Right ventricle myocardium superior (tissue), 1 donor: ENCODE results near the gene ANGPTL4. TPM values are rescaled to one million over a fixed set of nuclear protein-coding genes. Genes with fewer than 3 reads are reported as not detected.
A peak's percentile ranks its signal among the peaks of the same experiment; 100 is the strongest.
"Not testable (repeated sequence)": the region's sequence is repeated elsewhere in the genome, so short reads cannot be mapped to it uniquely, and the experiment has no call there.

ENCODE experiments used
- ATAC-seq: fragments of 200-7000 bp; cut with Tn5 transposase; one replicate; pipeline ENCODE4 v1.9.1; 2020; ENCODE audit warnings: mild to moderate bottlenecking; ENCODE audit not compliant: poor library complexity
- DNase-seq: peaks from one replicate; pipeline ENCODE4 v3.0.0-alpha.2; 2020
- intact Hi-C: fragments of 100-400 bp; cut with DNase I; formaldehyde crosslinking; loops from one replicate; pipeline ENCODE4 v1.11.2; 2022
- total RNA-seq: library from RNA; stranded (reverse); fragmentation: NEBNext Ultra II Directional; extraction: Animal tissue kit (Norgen Biotek cat#: 25700); gene quantifications from one replicate; pipeline ENCODE4 v1.2.1, GENCODE V29; 2021
- donor health status: DM: no; HTN: yes; CAD: no; lungs with severe emphysema.

ANGPTL4 gene
- total RNA-seq, 1 donor from 2014 or later, result 13.9 TPM

GRCh38 chr19:8352845-8353244 is 11.1 kb upstream of the ANGPTL4 start:
- not testable (repeated sequence) for DNase-seq, ATAC-seq
- intact Hi-C loops, result loop anchor here (5.0 to 10.0 kb wide), 2 partner anchors 154 to 232 kb away; no protein-coding TSS in a partner anchor

- intact Hi-C loops, result loop anchor here (5.0 to 10.0 kb wide), 2 partner anchors 41 to 229 kb away; no protein-coding TSS in a partner anchor
- no peak for ATAC-seq
- DNase-seq, result no peak
Observed at GRCh38 chr19:8355631-8356402, 8.1 kb upstream of the ANGPTL4 start.

DNA sequence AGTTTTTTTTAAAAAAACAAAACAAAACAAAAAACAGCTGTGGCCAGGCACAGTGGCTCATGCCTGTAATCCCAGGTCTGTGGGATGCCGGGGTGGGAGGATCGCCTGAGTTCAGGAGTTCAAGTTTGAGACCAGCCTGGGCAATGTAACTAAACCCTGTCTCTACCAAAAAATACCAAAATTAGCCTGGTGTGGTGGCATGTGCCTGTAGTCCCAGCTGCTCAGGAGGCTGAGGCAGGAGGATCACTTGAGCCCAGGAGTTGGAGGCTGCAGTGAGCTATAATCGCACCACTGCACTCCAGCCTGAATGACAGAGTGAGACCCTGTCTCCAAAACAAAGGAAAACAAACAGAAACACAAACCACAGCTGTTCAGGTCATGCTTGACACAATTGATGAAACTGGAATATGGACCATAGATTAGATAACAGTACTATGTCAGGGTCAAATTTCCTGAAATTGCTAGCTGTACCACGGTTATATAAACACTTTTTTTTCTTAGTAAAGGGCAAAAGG is 6.9 kb upstream of the ANGPTL4 start:
- no peak for ATAC-seq
- no peak for DNase-seq
- intact Hi-C loops, result loop anchor here (5.0 to 10.0 kb wide), 2 partner anchors 40 to 228 kb away; no protein-coding TSS in a partner anchor

- intact Hi-C loops, result loop anchor here (5.0 to 10.0 kb wide), 2 partner anchors 38 to 226 kb away; no protein-coding TSS in a partner anchor
- DNase-seq (peak; percentile 3), ATAC-seq (no peak)
Observed at GRCh38 chr19:8358948-8359347, 5.0 kb upstream of the ANGPTL4 start.

DNA sequence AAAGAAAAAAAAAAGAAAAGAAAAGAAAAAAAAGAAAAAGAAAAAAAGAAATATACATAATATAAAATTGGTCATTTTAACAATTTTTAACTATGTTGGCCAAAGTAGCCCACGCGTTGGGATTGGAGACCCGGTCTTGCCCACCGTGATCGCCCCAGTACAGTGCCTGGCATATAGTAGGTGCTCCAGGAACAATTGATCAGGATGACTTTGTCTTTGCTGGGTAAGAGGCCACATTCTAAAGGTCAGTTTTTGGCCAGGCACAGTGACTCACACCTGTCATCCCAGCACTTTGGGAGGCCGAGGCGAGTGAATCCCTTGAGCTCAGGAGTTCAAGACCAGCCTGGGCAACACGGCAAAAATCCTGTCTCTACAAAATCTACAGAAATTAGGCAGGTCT is 3.8 kb upstream of the ANGPTL4 start:
- no peak for ATAC-seq
- DNase-seq, result peak; percentile 8
- intact Hi-C loops, result no loop called here

- ATAC-seq, result peak; percentile 72
Observed at GRCh38 chr19:8361921-8362793, 1.8 kb upstream of the ANGPTL4 start.

DNA sequence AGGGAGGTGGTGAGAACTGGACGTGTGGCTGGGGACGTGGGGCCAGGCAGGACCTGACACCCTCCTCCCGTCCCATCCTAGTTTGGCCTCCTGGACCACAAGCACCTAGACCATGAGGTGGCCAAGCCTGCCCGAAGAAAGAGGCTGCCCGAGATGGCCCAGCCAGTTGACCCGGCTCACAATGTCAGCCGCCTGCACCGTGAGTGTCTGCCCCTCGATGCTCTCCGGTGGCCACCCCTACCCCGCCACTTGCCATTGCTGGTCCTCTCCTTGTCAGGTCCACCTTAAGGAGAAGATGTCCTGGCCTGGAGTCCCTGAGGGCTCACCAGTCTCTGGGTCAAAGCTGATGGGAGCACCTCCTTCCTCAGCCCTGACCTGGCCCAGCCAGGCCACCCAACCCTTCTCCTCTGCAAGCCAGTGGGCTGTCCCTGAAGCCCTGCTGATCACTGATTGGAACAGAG is 2.2 kb downstream of the ANGPTL4 start:
- intact Hi-C loops, result no loop called here
- no peak for DNase-seq

More at GRCh38 chr19:8361921-8362793, 1.8 kb upstream of the ANGPTL4 start:
- DNase-seq, result peak; percentile 96
- intact Hi-C loops, result no loop called here

GRCh38 chr19:8366961-8367326 is 3.0 kb downstream of the ANGPTL4 start:
- DNase-seq (no peak), ATAC-seq (peak; percentile 3)
- intact Hi-C loops, result no loop called here

More for the DNA sequence above, 2.2 kb downstream of the ANGPTL4 start:
- no peak for ATAC-seq

DNA sequence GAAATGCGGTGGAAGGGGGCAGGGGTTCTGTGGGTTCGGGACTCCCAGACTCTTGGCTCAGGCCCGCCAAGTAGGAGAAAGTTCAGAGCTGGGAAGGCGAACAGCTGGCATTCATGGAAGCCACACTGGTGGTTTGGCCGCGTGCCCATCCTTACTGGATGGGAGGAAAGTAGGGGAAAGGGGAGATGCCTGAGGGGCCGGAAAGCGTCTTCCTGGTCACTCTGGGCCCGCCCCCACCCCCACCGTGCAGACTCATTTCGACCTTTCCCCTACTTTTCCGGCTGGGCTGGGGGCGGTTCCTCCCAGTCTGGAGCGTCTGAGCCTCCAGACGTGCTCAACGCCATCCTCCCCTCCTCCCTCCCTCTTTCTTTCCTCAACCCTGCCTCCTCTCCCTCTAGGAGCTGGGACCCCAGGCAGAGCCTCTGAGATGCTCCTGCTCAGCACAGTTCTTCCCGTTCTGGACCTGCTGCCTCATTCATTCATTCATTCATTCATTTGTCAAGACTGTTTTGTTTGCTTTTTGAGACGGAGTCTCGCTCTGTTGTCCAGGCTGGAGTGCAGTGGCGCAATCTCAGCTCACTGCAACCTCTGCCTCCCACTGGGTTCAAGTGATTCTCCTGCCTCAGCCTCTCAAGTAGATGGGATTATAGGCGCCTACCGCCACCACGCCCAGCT is 3.5 kb downstream of the ANGPTL4 start:
- DNase-seq, result peak; percentile 94
- intact Hi-C loops, result no loop called here
- peak; percentile 60 for ATAC-seq

DNA sequence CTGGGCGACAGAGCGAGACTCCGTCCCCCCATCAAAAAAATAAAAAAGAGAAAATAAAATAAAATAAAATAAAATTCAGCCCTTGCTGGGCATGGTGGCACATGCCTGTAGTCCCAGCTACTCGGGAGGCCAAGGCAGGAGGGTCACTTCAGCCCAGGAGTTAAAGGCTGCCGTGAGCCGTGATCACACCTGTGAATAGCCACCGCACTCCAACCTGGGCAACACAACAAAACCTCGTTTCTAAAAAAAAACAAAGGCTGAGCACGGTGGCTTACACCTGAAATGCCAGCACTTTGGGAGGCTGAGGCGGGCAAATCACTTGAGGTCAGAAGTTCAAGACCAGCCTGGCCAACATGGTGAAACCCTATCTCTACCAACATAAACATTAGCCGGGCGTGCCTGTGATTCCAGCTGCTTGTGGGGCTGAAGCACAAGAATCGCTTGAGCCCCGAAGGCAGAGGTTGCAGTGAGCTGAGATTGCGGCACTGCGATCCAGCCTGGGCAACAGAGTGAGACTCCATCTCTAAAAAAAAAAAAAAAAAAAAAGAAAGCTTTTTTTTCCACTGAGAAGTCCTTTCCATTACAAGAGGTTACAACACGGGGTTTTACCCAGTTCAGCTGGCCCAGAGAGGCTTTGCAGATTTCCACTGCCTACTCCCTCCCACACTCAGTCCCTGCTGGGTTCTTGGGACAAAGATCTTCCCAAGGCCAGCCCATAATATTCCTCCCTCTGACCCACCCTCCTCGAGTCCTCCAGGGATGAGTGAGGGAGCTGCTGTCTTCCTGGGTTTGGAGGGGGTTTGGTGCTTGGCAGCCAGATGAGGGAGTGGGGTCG is 6.4 kb downstream of the ANGPTL4 start:
- no peak for DNase-seq
- ATAC-seq, result no peak
- intact Hi-C loops, result no loop called here

- ATAC-seq, result no peak
- no peak for DNase-seq
- intact Hi-C loops, result no loop called here
Observed at GRCh38 chr19:8371011-8371804, 7.3 kb downstream of the ANGPTL4 start.

DNA sequence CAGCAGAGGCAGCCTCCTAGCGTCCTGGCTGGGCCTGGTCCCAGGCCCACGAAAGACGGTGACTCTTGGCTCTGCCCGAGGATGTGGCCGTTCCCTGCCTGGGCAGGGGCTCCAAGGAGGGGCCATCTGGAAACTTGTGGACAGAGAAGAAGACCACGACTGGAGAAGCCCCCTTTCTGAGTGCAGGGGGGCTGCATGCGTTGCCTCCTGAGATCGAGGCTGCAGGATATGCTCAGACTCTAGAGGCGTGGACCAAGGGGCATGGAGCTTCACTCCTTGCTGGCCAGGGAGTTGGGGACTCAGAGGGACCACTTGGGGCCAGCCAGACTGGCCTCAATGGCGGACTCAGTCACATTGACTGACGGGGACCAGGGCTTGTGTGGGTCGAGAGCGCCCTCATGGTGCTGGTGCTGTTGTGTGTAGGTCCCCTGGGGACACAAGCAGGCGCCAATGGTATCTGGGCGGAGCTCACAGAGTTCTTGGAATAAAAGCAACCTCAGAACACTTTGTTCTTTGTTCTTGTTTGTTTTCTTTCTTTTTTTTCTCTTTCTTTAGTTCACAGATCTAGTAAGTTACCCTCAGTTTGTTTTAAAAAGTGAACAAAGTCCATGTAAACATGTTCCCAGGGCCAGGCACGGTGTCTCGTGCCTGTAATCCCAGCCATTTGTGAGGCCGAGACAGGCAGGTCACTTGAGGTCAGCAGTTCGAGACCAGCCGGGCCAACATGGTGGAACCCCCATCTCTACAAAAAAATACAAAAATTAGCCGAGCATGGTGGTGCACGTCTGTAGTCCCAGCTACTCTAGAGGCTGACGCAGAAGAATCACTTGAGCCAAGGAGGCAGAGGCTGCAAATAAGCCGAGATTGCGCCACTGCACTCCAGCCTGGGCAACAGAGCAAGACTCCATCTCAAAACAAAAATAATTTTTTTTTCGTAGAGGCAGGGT is 10.2 kb downstream of the ANGPTL4 start:
- peak; percentile 61 for ATAC-seq
- peak; percentile 70 for DNase-seq
- intact Hi-C loops, result no loop called here

GRCh38 chr19:8375766-8376165 is 11.8 kb downstream of the ANGPTL4 start:
- intact Hi-C loops, DNase-seq, ATAC-seq: not testable (repeated sequence)

GRCh38 chr19:8376373-8376974 is 12.5 kb downstream of the ANGPTL4 start:
- intact Hi-C loops, DNase-seq, ATAC-seq: not testable (repeated sequence)

DNA sequence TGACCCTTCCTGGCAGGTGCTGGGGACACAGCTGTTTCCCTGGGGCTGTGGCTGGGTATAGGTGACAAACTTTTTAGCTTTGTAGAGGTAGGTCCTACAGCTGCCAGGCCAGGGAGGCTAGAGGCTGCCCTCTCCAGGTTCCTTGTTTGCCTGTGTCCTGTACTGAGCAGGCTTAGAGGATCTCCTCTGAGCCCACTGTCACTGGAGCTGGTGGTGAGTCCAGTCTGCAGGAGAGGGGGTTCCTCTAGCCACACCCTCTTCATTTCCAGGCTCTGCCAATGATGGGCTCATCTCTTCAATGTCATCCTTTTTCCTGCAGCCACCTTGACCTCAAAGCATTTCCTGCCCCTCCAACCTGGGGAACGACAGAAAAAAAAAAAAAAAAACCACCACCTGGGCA is 13.6 kb downstream of the ANGPTL4 start:
- intact Hi-C loops, result no loop called here
- no peak for DNase-seq
- no peak for ATAC-seq
